BJ (cell line): ENCODE data around the gene ARHGAP23. TPM values are rescaled to one million over a fixed set of nuclear protein-coding genes. Genes with fewer than 3 reads are reported as not detected.

Experiments used
- CTCF ChIA-PET: fragments of 350-600 bp; formaldehyde crosslinking; extraction: SDS; loops from one replicate; lab custom pipeline; 2021; ENCODE audit warnings: antibody characterized with exemption, inconsistent platforms; lab: Yijun Ruan, JAX
- POLR2A ChIA-PET: fragments of 300-600 bp; sonication (Branson Sonifier 250); formaldehyde crosslinking; extraction: SDS; loops from one replicate; lab custom pipeline; 2021; ENCODE audit warnings: antibody characterized with exemption; lab: Charles Lee
- DNase-seq: peaks from one replicate; pipeline ENCODE4 v3.0.0-alpha.2; 2011; ENCODE audit warnings: low read depth
- H3K27me3 ChIP-seq: 2 replicates; pipeline ENCODE4 v1.6.0; 2011; ENCODE audit warnings: low read length; ENCODE audit not compliant: control insufficient read depth, insufficient read depth
- H3K36me3 ChIP-seq: 2 replicates; pipeline ENCODE4 v1.5.1; 2011; ENCODE audit warnings: low read length; ENCODE audit not compliant: control insufficient read depth, insufficient read depth
- H3K4me3 ChIP-seq: 2 replicates; pipeline ENCODE4 v1.5.1; 2011; ENCODE audit warnings: low read depth, mild to moderate bottlenecking, control low read depth, low read length
- polyA plus RNA-seq: library from polyadenylated mRNA; depleted of rRNA; stranded (reverse); fragments of >200 nt; gene quantifications from 2 replicates; pipeline ENCODE4 v1.2.3, GENCODE V29; 2011
- TF ChIP-seq, protein P1 (sequence below): IDR thresholded peaks from 2 replicates; pipeline ENCODE4 v1.5.1; 2011; ENCODE audit warnings: low read depth, mild to moderate bottlenecking, control low read depth, inconsistent platforms, low read length, moderate library complexity; ENCODE audit not compliant: insufficient read depth

Gene ARHGAP23
- polyA plus RNA-seq, 1 experiment: 17.2 TPM

DNA sequence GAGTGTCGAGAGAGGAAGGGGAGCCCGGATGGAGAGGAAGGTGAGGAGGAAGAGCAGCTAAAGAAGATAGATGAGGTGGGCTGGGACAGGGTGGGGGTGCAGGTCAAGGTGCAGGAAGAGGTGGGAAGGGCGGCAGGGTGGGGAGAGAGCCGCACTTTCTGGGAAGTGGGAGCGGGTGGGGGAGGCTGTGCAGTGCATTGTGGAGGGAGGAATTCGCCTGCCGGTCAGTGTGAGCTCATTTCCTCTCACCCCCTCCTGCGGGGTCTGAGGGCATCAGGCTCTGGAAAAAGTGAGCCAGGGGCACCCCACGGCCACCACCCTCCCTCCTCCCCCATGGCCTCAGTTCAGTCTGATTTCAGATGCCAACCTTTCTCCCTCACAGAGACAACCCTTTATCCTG, 2.5 kb upstream of the ARHGAP23 start:
- CTCF ChIA-PET: interaction anchor here (0.6 to 1.9 kb wide), 7 partner anchors 11 to 237 kb away, joined by 3 to 7 read pairs (median 4); no protein-coding TSS in a partner anchor
- H3K4me3 ChIP-seq: no peak overlapping the region
- DNase-seq: no peak
- TF ChIP-seq, protein P1, sequence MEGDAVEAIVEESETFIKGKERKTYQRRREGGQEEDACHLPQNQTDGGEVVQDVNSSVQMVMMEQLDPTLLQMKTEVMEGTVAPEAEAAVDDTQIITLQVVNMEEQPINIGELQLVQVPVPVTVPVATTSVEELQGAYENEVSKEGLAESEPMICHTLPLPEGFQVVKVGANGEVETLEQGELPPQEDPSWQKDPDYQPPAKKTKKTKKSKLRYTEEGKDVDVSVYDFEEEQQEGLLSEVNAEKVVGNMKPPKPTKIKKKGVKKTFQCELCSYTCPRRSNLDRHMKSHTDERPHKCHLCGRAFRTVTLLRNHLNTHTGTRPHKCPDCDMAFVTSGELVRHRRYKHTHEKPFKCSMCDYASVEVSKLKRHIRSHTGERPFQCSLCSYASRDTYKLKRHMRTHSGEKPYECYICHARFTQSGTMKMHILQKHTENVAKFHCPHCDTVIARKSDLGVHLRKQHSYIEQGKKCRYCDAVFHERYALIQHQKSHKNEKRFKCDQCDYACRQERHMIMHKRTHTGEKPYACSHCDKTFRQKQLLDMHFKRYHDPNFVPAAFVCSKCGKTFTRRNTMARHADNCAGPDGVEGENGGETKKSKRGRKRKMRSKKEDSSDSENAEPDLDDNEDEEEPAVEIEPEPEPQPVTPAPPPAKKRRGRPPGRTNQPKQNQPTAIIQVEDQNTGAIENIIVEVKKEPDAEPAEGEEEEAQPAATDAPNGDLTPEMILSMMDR: no peak
- POLR2A ChIA-PET: no interaction called here
- H3K36me3 ChIP-seq: no peaks in the 10 kb centered on the region
- no peaks in the 10 kb centered on the region for H3K27me3 ChIP-seq

DNA sequence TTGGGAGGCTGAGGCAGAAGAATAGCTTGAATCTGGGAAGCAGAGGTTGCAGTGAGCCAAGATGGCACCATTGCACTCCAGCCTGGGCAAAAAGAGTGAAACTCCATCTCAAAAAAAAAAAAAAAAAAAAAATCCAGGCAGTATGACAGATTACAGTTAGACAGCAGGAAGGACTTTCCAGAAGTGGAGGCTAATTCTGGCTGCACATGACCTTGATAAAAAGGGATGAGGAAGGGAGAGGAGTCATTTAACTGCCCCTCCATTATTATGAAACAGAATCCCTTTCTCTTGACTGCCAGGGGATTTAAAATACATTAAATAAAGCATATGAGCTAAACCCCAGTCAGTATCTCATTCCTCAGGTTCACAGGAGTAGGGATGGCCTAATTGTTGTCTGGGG, 1.8 kb upstream of the ARHGAP23 start:
- CTCF ChIA-PET: interaction anchor here (0.6 to 1.9 kb wide), 10 partner anchors 12 to 237 kb away, joined by 3 to 7 read pairs (median 4); no protein-coding TSS in a partner anchor
- DNase-seq: no peak
- no peak overlapping the region for H3K4me3 ChIP-seq
- POLR2A ChIA-PET: no interaction called here
- no peaks in the 10 kb centered on the region for H3K27me3 ChIP-seq
- TF ChIP-seq, protein P1: no peak
- peaks cover 1% of the 10 kb centered on the region; the same call in 1 of the 2 replicates for H3K36me3 ChIP-seq

DNA sequence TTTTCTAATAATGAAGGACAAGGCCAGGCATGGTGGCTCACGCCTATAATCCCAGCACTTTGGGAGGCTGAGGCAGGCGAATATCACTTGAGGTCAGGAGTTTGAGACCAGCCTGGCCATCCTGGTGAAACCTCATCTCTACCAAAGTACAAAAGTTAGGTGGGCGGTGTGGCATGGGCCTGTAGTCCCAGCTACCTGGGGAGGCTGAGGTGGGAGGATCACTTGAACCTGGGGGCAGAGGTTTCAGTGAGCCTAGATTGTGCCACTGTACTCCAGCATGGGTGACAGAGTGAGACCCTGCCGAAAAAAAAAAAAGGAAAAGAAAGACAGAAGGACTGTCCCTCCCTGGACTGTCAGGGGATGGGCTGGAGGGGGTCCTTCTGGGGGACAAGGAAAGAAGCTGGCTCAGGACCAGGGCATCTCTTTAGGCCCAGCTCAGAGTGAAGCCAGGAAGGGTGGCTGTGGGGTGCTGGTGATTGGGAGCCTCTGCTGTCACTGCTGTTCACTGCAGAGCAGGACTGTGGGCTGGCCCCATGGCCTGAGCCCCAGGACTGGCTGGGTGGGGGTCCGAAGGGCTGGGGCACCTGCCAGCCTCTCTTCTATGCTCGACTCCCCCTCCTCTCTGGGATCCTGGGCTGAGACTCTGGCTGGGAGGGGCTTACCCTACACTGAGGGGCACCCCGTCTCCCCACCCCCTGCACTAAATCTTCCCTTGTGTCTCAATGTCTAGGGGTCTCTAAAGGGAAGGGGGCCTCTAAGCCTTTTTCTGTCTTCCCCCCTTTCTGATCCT, 909 bp upstream of the ARHGAP23 start:
- POLR2A ChIA-PET: interaction anchor here (0.6 to 0.7 kb wide), 2 partner anchors 25 to 199 kb away, joined by 3 to 4 read pairs; no protein-coding TSS in a partner anchor
- DNase-seq: no peak
- no peaks in the 10 kb centered on the region for H3K27me3 ChIP-seq
- H3K4me3 ChIP-seq: peak overlapping the region; percentile 84
- CTCF ChIA-PET: interaction anchor here (0.8 to 3.1 kb wide), 7 partner anchors 17 to 85 kb away, joined by 3 to 19 read pairs (median 5); no protein-coding TSS in a partner anchor
- H3K36me3 ChIP-seq: peaks cover 1% of the 10 kb centered on the region; the same call in 1 of the 2 replicates
- TF ChIP-seq, protein P1: no peak

DNA sequence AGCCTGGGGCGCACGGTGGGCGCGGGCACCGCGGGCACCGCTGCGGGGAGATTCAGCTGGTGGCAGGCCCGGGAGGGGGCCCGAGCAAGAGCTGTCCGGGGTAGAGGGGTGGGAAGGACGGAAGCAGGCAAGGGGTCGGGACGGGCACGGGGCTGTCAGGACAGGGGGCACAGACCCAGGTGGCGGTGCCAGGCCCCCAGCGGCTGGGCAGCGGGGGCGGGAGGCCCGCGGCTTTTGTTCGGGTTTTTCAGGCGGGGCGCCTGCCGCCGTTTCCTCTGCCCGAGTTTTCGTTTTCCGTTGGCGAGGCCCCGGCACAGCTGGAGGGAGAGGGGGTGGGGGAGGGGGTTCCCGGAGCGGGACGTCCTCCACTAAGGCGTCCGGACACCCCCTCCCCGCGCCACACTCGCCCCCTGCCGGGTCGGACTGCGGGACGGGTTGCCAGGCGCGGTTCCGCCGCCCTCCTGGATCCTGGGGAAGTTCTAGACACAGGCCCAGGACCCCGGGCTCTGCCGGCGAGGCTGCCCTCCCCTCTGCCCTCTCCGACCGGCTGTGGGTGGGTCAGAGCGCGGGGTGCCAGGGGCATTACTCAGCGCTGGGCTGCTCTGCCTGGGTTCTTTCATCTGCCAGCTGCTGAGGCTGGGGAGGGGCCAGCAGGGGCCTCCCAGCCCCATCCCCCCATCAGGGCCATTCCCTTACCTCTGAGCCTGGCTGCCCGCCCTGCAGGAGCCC, 543 bp downstream of the ARHGAP23 start:
- no peak for DNase-seq
- ChIA-PET POLR2A (interaction anchor here (0.5 to 0.8 kb wide), 2 partner anchors 23 to 77 kb away, joined by 3 read pairs; no protein-coding TSS in a partner anchor), CTCF (interaction anchor here (0.7 to 3.1 kb wide), 14 partner anchors 9 to 239 kb away, joined by 3 to 19 read pairs (median 4); no protein-coding TSS in a partner anchor)
- TF ChIP-seq, protein P1: no peak
- H3K27me3 ChIP-seq: no peaks in the 10 kb centered on the region
- peaks cover 1% of the 10 kb centered on the region; the same call in 1 of the 2 replicates for H3K36me3 ChIP-seq
- H3K4me3 ChIP-seq: peak overlapping the region; percentile 84
